Adipocyte (in vitro differentiated cells): ENCODE results near the gene BORCS6.

Experiments used
- DNase-seq: peaks from one replicate; pipeline ENCODE4 v3.0.0-alpha.2; 2015; ENCODE audit warnings: low read depth
- H3K27me3 ChIP-seq: replicated peaks from 2 replicates; pipeline ENCODE4 v1.7.0; 2013; ENCODE audit warnings: mild to moderate bottlenecking, low read length, moderate library complexity; ENCODE audit not compliant: control insufficient read depth, insufficient read depth
- H3K36me3 ChIP-seq: 2 replicates; pipeline ENCODE4 v1.7.0; 2013; ENCODE audit warnings: low read length, mild to moderate bottlenecking, moderate library complexity; ENCODE audit not compliant: control insufficient read depth, insufficient read depth, severe bottlenecking
- H3K4me1 ChIP-seq: 2 replicates; pipeline ENCODE4 v1.7.0; 2013; ENCODE audit warnings: mild to moderate bottlenecking, low read length, moderate library complexity; ENCODE audit not compliant: control insufficient read depth, insufficient read depth
- H3K4me3 ChIP-seq: 2 replicates; pipeline ENCODE4 v1.7.0; 2013; ENCODE audit warnings: mild to moderate bottlenecking, low read length, moderate library complexity
- H3K9ac ChIP-seq: 2 replicates; pipeline ENCODE4 v1.7.0; 2013; ENCODE audit warnings: mild to moderate bottlenecking, low read length, moderate library complexity
- H3K9me3 ChIP-seq: 2 replicates; pipeline ENCODE4 v1.7.0; 2013; ENCODE audit warnings: mild to moderate bottlenecking, low read length, moderate library complexity; ENCODE audit not compliant: control insufficient read depth

Gene BORCS6

DNA sequence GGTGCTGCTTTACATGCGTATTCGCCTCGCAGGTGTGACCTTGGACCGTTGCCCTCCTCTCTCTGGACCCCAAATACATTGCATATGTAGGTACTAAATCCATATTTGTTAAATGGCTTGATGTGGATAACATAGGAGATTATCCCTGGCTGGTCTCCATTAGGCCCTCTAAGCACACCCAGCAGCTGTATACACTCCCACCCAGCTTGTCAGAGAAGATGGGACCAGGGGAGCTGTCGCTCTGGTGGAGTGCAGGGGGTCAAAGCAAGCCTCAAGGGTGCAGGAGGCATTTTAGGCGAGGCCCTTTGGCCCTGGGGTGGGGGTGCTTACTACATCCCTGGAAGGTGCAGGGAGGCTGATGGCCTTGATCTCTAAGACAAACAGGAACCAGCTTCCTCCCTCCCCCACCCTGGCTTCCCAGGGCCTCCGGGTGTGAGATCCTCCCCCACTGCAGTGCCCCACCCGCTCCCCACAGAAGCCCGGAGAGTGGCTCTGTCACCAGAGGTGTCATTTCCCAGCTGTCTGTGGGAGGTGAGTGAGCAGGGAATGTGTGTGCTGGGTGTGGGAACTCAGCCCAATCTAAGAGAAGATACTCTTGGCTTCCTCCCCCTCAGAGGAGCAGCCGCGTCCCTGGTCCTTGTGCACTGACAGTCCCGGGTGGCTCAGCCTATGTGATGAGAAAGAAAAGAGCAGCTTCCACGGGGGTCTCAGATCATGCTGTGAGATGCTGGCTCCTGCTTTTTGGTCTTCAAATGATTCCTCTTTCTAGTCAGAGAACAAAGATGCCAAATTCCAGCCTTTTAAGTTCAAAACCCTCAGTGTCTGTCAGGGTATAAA is 25.8 kb downstream of the BORCS6 start:
- Histone ChIP-seq H3K4me3 (no peak overlapping the region), H3K9ac (peak overlapping the region; percentile 88), H3K4me1 (peaks cover 33% of the 10 kb centered on the region), H3K36me3 (peaks cover 19% of the 10 kb centered on the region), H3K27me3 (no peaks in the 10 kb centered on the region), H3K9me3 (no peaks in the 10 kb centered on the region)
- DNase-seq, result peak; percentile 34

DNA sequence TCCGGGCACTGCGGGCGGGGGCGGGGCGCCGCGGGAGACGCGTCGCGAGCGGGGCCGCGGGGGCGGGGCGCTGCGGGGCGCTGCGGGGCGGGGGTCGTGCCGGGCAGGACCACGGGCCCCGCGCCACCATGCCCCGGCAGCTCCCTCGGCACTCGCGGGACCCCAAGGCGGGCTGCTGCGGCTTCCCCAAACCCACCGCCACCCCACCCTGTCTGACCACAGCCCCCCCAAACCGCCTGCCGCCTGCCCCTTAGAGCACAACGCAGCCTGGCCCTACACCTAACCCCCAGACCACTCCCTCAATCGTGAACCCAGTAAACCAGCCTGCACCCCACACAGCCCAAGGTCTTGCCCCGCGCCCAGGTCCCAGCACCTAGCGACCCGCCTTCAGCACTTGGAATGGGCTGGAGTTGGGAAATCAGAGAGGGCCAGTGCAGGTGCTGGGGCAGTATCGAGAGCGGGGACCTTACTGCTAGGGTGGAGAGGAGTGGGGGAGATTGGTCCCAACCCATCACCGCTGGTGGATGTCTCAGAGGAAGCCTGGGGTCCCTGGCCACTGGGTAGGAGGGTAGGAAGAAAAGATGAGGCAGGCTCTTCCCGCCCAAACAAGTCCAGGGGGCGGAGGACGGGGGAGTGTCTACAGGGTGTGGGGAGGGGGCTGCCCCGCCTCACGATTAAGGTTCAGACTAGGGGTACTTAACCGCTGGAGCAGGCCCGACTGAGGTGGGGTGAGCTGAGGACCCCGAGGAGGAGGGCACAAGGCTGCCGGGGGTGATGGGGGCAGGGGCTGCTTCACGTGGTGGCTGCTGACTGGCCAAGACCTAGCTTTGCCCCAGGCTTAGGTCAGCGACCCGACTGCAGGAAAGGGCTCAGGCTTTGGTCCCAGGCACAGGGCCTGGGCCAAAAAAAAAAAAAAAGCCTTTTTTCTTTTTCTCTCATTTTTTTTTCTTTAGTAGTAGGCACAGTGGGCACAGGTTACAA is 26.7 kb downstream of the BORCS6 start:
- Histone ChIP-seq H3K36me3 (peaks cover 19% of the 10 kb centered on the region), H3K4me3 (peak overlapping the region; percentile 95), H3K9me3 (no peaks in the 10 kb centered on the region), H3K4me1 (peaks cover 37% of the 10 kb centered on the region), H3K27me3 (no peaks in the 10 kb centered on the region), H3K9ac (peak overlapping the region; percentile 96)
- DNase-seq, result peak; percentile 43

DNA sequence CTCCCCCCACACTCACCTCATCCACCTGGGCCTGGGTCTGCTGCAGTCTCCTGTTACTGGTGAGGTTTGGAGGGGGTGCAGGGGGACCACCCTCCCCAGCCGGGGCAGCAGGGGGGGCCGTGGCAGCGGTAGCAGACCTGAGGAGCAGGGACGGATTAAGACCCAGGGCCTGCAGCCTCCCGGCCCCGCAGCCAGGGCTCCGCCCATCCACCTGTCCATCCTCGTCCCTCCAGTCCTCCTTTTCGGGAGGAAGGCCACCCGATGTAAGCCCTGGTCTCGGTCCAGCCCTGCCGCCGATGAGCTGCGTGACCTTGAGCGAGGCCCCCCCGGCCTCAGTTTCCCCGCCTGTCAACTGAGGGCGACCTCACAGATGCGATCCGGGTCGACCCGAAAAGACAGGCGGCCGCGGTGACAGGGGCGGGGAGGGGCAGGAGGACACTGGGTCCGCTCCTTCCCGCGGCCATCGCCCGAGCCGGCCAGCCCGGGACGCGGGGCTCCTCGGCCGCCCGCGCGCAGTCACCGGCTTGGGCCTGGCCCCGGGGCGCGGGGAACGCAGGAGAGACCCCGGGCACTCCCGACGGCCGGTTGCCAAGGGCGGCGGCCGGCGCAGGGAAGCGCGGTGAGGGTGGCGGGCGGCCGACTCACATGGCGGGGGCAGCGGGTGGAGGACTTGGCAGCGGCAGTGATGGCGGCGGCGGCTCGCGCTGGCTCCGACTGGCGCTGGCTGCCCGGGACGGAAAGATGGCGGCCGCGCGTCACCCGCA is 27.6 kb downstream of the BORCS6 start, which contains the start of gene VAMP2:
Gene VAMP2 (minus strand): TSS at position 716 of the 764 bp plus-strand sequence. CDS start 69 bp downstream, at position 647.
- DNase-seq, result peak; percentile 91
- Histone ChIP-seq H3K36me3 (peaks cover 19% of the 10 kb centered on the region), H3K9me3 (no peaks in the 10 kb centered on the region), H3K27me3 (no peaks in the 10 kb centered on the region), H3K9ac (peak within 1 kb of the TSS; percentile 96), H3K4me1 (peaks cover 37% of the 10 kb centered on the region), H3K4me3 (peak within 1 kb of the TSS; percentile 95)

DNA sequence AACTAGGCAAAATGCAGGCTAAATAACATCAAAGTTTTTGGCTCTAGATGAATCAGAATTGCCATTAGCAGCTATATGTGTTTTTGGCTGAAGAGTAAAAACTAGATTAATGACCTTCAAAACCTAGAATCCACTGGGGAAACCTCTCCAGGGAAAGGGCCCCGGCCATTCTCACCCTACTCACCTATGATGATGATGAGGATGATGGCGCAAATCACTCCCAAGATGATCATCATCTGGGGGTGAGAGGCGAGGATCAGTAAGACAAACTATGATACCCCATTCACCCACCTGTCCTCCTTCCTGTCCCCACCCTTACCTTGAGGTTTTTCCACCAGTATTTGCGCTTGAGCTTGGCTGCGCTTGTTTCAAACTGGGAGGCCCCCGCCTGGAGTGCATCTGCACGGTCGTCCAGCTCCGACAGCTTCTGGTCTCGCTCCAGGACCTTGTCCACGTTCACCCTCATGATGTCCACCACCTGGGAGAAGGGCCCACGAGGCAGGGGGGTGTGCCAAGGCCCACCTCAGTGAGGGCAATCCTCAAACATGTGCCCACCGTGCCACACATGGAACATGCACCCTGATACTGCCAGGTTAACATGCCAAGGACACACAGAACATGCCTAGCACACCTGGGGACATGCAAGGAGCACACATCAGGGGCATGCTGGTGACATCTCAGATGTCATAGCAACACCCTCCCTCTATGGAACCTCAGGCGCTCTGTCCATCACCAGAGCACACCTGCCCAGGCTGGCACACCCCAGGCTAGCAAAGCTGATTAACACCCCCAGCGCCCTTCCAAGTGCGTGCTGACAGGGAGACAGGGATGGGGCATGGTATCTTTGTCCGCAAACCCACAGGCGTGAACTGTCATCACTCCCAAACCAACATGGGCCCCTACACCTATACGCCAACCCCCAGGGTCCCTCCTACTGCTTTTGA is 28.4 kb downstream of the BORCS6 start:
- DNase-seq, result no peak
- peaks cover 42% of the 10 kb centered on the region for H3K4me1 ChIP-seq
- no peaks in the 10 kb centered on the region for H3K9me3 ChIP-seq
- H3K4me3 ChIP-seq, result peak overlapping the region; percentile 95
- peaks cover 19% of the 10 kb centered on the region for H3K36me3 ChIP-seq
- no peaks in the 10 kb centered on the region for H3K27me3 ChIP-seq
- H3K9ac ChIP-seq, result peak overlapping the region; percentile 96

DNA sequence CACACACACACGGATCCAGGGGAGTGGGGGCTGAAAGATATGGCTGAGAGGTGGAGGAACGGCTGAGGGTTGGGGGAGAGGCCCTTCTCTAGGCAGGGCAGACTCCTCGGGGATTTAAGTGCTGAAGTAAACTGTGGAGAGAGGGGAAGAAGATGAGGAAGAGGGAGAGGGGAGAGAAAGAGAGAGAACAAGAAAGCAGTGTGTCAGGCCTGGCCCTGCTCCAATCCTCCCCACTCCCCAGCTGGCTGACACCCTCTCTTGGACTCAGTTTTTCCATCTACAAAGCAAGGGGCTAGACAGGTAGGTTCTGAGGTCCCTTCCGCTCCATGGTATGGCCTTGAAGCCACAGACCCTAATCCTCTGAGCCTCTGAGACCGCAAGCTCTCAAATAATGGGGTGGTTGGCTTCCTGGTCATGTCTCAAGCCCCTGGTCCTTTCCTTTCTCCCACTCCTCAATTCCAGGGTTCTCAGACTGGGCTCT is 29.2 kb downstream of the BORCS6 start:
- H3K36me3 ChIP-seq, result peaks cover 19% of the 10 kb centered on the region
- peak overlapping the region; percentile 96 for H3K9ac ChIP-seq
- no peak for DNase-seq
- no peaks in the 10 kb centered on the region for H3K27me3 ChIP-seq
- peaks cover 37% of the 10 kb centered on the region for H3K4me1 ChIP-seq
- no peak overlapping the region for H3K4me3 ChIP-seq
- H3K9me3 ChIP-seq, result no peaks in the 10 kb centered on the region

DNA sequence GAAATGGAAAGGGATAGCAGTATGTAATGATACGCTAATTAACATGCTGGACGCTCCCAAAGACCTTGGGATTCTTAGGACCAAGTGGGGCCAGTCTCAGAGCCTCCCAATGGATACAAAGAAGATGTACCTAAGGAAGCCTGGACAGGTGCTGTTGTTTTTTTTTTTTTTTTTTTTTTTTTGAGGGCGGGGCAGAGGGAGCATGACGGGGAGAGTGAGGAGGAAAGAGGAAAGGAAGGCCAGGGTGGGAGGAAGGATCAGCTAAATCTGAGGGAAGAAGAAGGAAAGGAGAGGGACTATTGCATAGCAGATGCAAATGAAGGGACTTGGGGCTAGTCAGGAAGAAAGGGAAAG is 29.8 kb downstream of the BORCS6 start:
- Histone ChIP-seq H3K27me3 (no peaks in the 10 kb centered on the region), H3K4me3 (no peak overlapping the region), H3K4me1 (peaks cover 37% of the 10 kb centered on the region), H3K36me3 (peaks cover 19% of the 10 kb centered on the region), H3K9me3 (no peaks in the 10 kb centered on the region), H3K9ac (no peak overlapping the region)
- no peak for DNase-seq

DNA sequence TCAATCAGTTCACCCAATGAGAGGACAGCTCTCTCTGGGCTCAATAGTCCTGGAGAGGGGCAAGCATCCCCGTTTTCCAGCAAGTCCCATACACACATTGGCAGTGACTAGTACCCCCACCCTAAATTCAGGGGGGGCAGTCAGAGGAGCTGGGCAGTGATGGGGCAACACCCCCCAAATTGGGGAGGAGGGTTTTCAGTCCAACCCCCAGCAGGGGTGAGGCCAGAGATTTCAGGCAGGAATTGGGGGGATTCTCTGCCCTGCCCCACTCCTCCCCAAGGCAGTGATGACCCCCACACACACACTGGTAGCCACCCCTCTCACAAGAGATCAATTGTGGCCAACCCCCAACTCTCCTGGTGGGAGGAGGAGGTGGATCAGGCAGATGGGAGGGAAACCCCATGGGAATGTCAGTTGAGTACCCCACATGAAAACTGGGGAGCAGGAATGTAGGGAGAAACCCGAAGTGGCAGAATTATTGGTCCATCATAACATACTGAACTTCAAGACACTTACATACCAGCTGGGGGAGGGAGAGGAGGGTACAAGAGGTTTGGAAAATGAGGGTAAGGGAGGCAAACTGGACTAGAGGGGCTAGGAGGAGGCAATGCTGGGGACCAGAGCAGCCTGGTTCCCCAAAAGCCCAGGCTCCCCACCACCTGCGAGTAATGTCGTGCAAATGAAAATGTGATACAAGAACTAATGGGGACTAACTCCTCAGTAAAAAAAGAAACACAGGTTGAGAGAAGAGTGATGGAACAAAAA is 30.3 kb downstream of the BORCS6 start:
- Histone ChIP-seq H3K36me3 (peaks cover 19% of the 10 kb centered on the region), H3K9me3 (no peaks in the 10 kb centered on the region), H3K4me3 (no peak overlapping the region), H3K9ac (no peak overlapping the region), H3K27me3 (no peaks in the 10 kb centered on the region), H3K4me1 (peaks cover 37% of the 10 kb centered on the region)
- DNase-seq, result no peak

DNA sequence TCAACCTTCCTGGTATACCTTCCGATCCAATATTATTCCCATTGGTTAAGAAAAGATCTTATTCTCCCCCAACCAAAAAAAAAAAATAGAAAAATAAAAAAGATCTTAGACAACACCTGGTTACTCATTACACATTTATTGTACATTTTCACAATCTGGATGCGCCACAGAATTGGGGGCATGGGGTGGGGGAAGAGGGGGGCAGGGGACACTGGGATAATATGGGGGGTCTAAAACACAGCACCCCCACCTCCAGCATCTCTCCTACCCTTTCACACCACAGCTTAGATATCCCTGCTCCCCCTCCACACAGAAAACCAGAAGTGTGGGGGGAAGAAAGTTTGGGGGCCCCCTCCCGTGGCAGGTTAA is 31.0 kb downstream of the BORCS6 start:
- no peaks in the 10 kb centered on the region for H3K27me3 ChIP-seq
- no peak for DNase-seq

DNA sequence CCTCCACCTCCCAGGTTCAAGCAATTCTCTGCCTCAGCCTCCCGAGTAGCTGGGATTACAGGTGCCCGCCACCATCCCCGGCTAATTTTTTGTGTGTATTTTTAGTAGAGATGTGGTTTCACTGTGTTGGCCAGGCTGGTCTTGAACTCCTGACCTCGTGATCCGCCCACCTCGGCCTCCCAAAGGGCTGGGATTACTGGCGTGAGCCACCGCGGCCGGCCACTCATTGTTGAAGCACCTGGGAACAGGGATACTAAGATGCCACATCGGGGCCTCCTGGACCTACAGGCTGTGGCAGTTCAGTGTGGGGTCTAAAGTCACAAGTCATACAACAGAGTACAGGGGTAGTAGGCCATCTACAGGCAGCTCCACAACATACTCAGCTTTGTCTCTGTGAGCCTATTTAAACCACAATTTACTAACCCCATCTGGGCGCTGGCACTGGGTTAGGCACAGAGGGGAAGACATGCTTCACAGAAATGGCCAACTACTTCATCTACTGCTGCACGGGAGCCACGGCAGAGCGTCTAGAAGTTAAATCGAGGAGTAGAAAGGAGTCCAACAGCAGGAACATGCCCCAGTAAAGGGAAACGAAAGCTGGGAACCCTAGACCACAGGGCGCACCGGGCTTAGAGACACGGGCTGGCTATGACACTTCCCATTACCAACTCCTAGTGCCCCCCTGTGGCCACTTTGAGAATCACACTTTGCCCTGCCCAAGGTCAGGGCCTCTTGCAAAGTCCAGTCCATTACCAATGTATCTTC is 31.5 kb downstream of the BORCS6 start:
- H3K9me3 ChIP-seq, result no peaks in the 10 kb centered on the region
- peaks cover 19% of the 10 kb centered on the region for H3K36me3 ChIP-seq
- peak; percentile 96 for DNase-seq
- H3K27me3 ChIP-seq, result no peaks in the 10 kb centered on the region
- peak overlapping the region; percentile 70 for H3K9ac ChIP-seq
- peaks cover 32% of the 10 kb centered on the region for H3K4me1 ChIP-seq
- peak overlapping the region; percentile 59 for H3K4me3 ChIP-seq

More for the DNA sequence above, 31.0 kb downstream of the BORCS6 start:
- H3K9ac ChIP-seq, result no peak overlapping the region
- H3K4me3 ChIP-seq, result no peak overlapping the region
- H3K9me3 ChIP-seq, result no peaks in the 10 kb centered on the region
- peaks cover 32% of the 10 kb centered on the region for H3K4me1 ChIP-seq
- H3K36me3 ChIP-seq, result peaks cover 19% of the 10 kb centered on the region
